Measurements from ENCODE around the gene FBXO31.

GRCh38 chr16:87339086-87339723 is 44.4 kb downstream of the FBXO31 start:
- TF ChIP-seq, protein P1, sequence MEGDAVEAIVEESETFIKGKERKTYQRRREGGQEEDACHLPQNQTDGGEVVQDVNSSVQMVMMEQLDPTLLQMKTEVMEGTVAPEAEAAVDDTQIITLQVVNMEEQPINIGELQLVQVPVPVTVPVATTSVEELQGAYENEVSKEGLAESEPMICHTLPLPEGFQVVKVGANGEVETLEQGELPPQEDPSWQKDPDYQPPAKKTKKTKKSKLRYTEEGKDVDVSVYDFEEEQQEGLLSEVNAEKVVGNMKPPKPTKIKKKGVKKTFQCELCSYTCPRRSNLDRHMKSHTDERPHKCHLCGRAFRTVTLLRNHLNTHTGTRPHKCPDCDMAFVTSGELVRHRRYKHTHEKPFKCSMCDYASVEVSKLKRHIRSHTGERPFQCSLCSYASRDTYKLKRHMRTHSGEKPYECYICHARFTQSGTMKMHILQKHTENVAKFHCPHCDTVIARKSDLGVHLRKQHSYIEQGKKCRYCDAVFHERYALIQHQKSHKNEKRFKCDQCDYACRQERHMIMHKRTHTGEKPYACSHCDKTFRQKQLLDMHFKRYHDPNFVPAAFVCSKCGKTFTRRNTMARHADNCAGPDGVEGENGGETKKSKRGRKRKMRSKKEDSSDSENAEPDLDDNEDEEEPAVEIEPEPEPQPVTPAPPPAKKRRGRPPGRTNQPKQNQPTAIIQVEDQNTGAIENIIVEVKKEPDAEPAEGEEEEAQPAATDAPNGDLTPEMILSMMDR (IDR thresholded peaks at IDR 0.05; ENCODE audit: low read depth, low read length): no peak
- TF ChIP-seq EZH2phosphoT487 (IDR thresholded peaks at IDR 0.05; ENCODE audit: low read depth): no peak
